ENCODE measurements around the gene MARS1.
"Not testable (repeated sequence)": the region's sequence is repeated elsewhere in the genome, so short reads cannot be mapped to it uniquely, and the experiment has no call there.

The MARS1 gene

GRCh38 chr12:57495051-57495701, 7.3 kb downstream of the MARS1 start:
- DNase-seq, result not testable (repeated sequence)

GRCh38 chr12:57496822-57497221, 9.0 kb downstream of the MARS1 start:
- no peak for DNase-seq

- no peak for DNase-seq
Measured at GRCh38 chr12:57497223-57498131, 9.6 kb downstream of the MARS1 start.

GRCh38 chr12:57498132-57498502, 10.2 kb downstream of the MARS1 start:
- DNase-seq, result no peak

- DNase-seq, result no peak
Measured at GRCh38 chr12:57498571-57498970, 10.7 kb downstream of the MARS1 start.

GRCh38 chr12:57500213-57500612, 12.3 kb downstream of the MARS1 start:
- no peak for DNase-seq

- not testable (repeated sequence) for DNase-seq
Measured at GRCh38 chr12:57502311-57502969, 14.6 kb downstream of the MARS1 start.

GRCh38 chr12:57506541-57506940, 18.7 kb downstream of the MARS1 start:
- DNase-seq, result not testable (repeated sequence)

GRCh38 chr12:57507796-57508195, 19.9 kb downstream of the MARS1 start:
- DNase-seq, result not testable (repeated sequence)

GRCh38 chr12:57511161-57511560, 23.3 kb downstream of the MARS1 start:
- DNase-seq, result no peak

GRCh38 chr12:57511588-57512325, 23.9 kb downstream of the MARS1 start:
- DNase-seq, result no peak

- DNase-seq, result no peak
Measured at GRCh38 chr12:57512665-57513064, 24.8 kb downstream of the MARS1 start.

- DNase-seq, result no peak
Measured at GRCh38 chr12:57513266-57513665, 25.4 kb downstream of the MARS1 start.

- DNase-seq, result not testable (repeated sequence)
Measured at GRCh38 chr12:57513677-57514076, 25.8 kb downstream of the MARS1 start.

- not testable (repeated sequence) for DNase-seq
Measured at GRCh38 chr12:57514246-57514645, 26.4 kb downstream of the MARS1 start.

GRCh38 chr12:57514720-57515407, 27.0 kb downstream of the MARS1 start:
- no peak for DNase-seq

GRCh38 chr12:57515408-57515933, 27.6 kb downstream of the MARS1 start:
- DNase-seq, result no peak

- no peak for DNase-seq
Measured at GRCh38 chr12:57515934-57516541, 28.2 kb downstream of the MARS1 start.

- DNase-seq, result no peak
Measured at GRCh38 chr12:57516617-57517153, 28.8 kb downstream of the MARS1 start.

- no peak for DNase-seq
Measured at GRCh38 chr12:57517187-57517586, 29.3 kb downstream of the MARS1 start.

- not testable (repeated sequence) for DNase-seq
Measured at GRCh38 chr12:57517718-57518117, 29.9 kb downstream of the MARS1 start.
